Uterus (tissue), 4 donors: ENCODE measurements around the gene AMN. TPM values are rescaled to one million over a fixed set of nuclear protein-coding genes. Genes with fewer than 3 reads are reported as not detected.

ENCODE experiments used
- DNase-seq, 2 donors: peaks; one replicate each; pipeline ENCODE4 v3.0.0-alpha.2; 2019 to 2020
- H3K27ac ChIP-seq, 2 donors: fragments of 200-600 bp; sonication (generic); 1 replicate in 1 of 2; 2 replicates in 1 of 2; pipeline ENCODE4 v1.5.1; 2016 to 2018
- H3K27me3 ChIP-seq, 2 donors: fragments of 200-600 bp; sonication (generic); one replicate each; pipeline ENCODE4 v1.5.1; 2018 to 2019; ENCODE audit warnings: control low read depth in 1 of 2
- H3K36me3 ChIP-seq, 2 donors: fragments of 200-600 bp; sonication (generic); one replicate each; pipeline ENCODE4 v1.5.1; 2019; ENCODE audit warnings: control low read depth in 1 of 2
- H3K4me1 ChIP-seq, 2 donors: fragments of 200-600 bp; sonication (generic); one replicate each; pipeline ENCODE4 v1.5.1; 2018 to 2019; ENCODE audit warnings: control low read depth in 1 of 2
- H3K4me3 ChIP-seq, 2 donors: fragments of 200-600 bp; sonication (generic); 1 replicate in 1 of 2; 2 replicates in 1 of 2; pipeline ENCODE4 v1.5.1; 2018 to 2019; ENCODE audit warnings: mild to moderate bottlenecking in 1 of 2
- H3K9me3 ChIP-seq, 2 donors: fragments of 200-600 bp; sonication (generic); one replicate each; pipeline ENCODE4 v1.5.1; 2019; ENCODE audit warnings: control low read depth in 1 of 2
- CTCF ChIP-seq, 4 experiments: fragments of 200-600 bp in 2 of 4; fragments of 450-650 bp in 2 of 4; sonication (generic) in 2 of 4; IDR thresholded peaks; one replicate each; pipeline ENCODE4 v1.5.1; 2016 to 2019; ENCODE audit warnings: antibody characterized with exemption in 4 of 4, mild to moderate bottlenecking in 2 of 4, moderate library complexity in 1 of 4
- POLR2A ChIP-seq, 2 donors: fragments of 450-650 bp; IDR thresholded peaks; one replicate each; pipeline ENCODE4 v1.6.1; 2016; ENCODE audit warnings: antibody characterized with exemption in 2 of 2, mild to moderate bottlenecking in 1 of 2, moderate library complexity in 1 of 2
- intact Hi-C: fragments of 100-400 bp; cut with DNase I; formaldehyde crosslinking; loops from one replicate; pipeline ENCODE4 v1.15.1; 2023; ENCODE audit warnings: low total_unique reads
- total RNA-seq, 4 donors: library from RNA; depleted of rRNA in 3 of 4; stranded (reverse); fragments of >200 nt in 3 of 4; gene quantifications; one replicate each; pipeline versions ENCODE4 v1.1.0 to v1.2.4, GENCODE V29; 2014 to 2023
- donor health status: DM: yes; HTN: yes; CAD: no.

The AMN gene
- total RNA-seq, 4 donors from 2014 or later, result 0.69 to 2.9 TPM; not detected in 2

- no peak overlapping the region for H3K27ac ChIP-seq
- DNase-seq, result no peak
- H3K4me3 ChIP-seq, result no peak overlapping the region
- H3K4me1 ChIP-seq, result no peaks in the 10 kb centered on the region
- TF ChIP-seq CTCF (IDR thresholded peaks at IDR 0.05) (no peak), POLR2A (IDR thresholded peaks at IDR 0.05) (no peak)
- H3K36me3 ChIP-seq, result no peaks in the 10 kb centered on the region
- intact Hi-C loops, result no loop called here
- H3K27me3 ChIP-seq, result no peaks in the 10 kb centered on the region
- H3K9me3 ChIP-seq, result no peaks in the 10 kb centered on the region
These were observed 36.6 kb upstream of the AMN start for GRCh38 chr14:102885737-102886447.

GRCh38 chr14:102888748-102889147 lies 33.7 kb upstream of the AMN start:
- intact Hi-C loops, result no loop called here
- no peak for TF ChIP-seq POLR2A (IDR thresholded peaks at IDR 0.05)
- TF ChIP-seq CTCF (IDR thresholded peaks at IDR 0.05), result no peak
- Histone ChIP-seq H3K4me3 (no peak overlapping the region), H3K27ac (no peak overlapping the region), H3K36me3 (no peaks in the 10 kb centered on the region), H3K4me1 (no peaks in the 10 kb centered on the region), H3K9me3 (no peaks in the 10 kb centered on the region), H3K27me3 (no peaks in the 10 kb centered on the region)
- DNase-seq, result no peak

GRCh38 chr14:102889615-102890014 lies 32.8 kb upstream of the AMN start:
- no peak overlapping the region for H3K4me3 ChIP-seq
- H3K9me3 ChIP-seq, result no peaks in the 10 kb centered on the region
- no peaks in the 10 kb centered on the region for H3K36me3 ChIP-seq
- H3K27ac ChIP-seq, result no peak overlapping the region
- DNase-seq, result no peak
- H3K27me3 ChIP-seq, result no peaks in the 10 kb centered on the region
- intact Hi-C loops, result no loop called here
- TF ChIP-seq POLR2A (IDR thresholded peaks at IDR 0.05) (no peak), CTCF (IDR thresholded peaks at IDR 0.05) (no peak)
- no peaks in the 10 kb centered on the region for H3K4me1 ChIP-seq

GRCh38 chr14:102891111-102891510 lies 31.4 kb upstream of the AMN start:
- no peaks in the 10 kb centered on the region for H3K27me3 ChIP-seq
- H3K27ac ChIP-seq, result no peak overlapping the region
- no peaks in the 10 kb centered on the region for H3K9me3 ChIP-seq
- no peaks in the 10 kb centered on the region for H3K4me1 ChIP-seq
- intact Hi-C loops, result no loop called here
- H3K4me3 ChIP-seq, result no peak overlapping the region
- DNase-seq, result no peak
- no peaks in the 10 kb centered on the region for H3K36me3 ChIP-seq
- TF ChIP-seq POLR2A (IDR thresholded peaks at IDR 0.05) (no peak), CTCF (IDR thresholded peaks at IDR 0.05) (no peak)

- Histone ChIP-seq H3K36me3 (no peaks in the 10 kb centered on the region), H3K4me1 (no peaks in the 10 kb centered on the region), H3K4me3 (no peak overlapping the region), H3K27ac (no peak overlapping the region), H3K27me3 (no peaks in the 10 kb centered on the region), H3K9me3 (no peaks in the 10 kb centered on the region)
- intact Hi-C loops, result no loop called here
- DNase-seq, result no peak
- TF ChIP-seq CTCF (IDR thresholded peaks at IDR 0.05), result no peak
- no peak for TF ChIP-seq POLR2A (IDR thresholded peaks at IDR 0.05)
These were observed 30.9 kb upstream of the AMN start for GRCh38 chr14:102891556-102891955.
